Eye (tissue), 1 donor: ENCODE results near the gene SRC.

Experiments
- DNase-seq: peaks from one replicate; pipeline ENCODE4 v3.0.0-alpha.2; 2015

The SRC gene

DNA sequence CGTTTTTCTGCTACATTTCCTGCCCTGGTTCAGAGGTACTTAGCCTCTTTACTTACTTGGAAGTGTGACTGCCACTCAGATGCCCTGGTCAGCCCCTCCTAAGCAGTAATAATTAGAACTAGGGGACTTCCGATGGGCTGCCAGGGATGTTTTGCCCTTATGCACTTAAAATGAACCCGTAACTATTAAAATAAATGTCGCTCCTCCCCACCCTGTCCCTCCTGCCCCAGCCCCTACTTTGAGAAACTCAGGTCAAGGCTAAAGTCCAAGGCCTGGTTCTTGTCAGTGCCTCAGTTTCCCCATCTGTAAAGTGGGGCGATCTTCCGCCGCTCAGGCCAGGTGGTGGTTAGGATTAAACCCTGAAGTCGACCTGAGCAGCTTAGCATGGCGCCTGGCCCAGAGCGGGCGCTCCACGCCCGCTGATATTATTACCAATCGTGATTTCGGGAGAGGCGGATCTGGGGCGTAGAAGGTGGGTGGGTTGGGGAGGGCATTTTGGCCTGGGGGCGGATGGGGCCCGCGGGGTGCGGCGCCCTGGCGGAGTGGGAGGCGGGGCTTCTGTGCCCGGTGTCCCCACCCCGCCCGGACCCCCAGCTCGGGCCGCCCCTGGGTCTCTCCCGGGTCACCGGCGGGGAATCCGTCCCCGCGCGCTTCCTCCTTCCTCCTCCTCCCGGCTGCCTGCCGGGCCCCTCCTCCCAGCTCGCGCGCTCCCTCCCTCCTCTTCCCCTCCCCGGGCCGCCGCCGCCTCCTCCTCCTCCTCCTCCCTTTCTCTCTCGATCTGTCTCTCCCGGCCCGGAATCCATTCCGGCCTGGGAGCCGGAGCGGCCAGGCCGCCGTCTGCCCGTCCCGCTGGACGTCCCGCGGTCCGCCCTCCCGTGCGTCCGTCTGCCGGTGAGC lies at the start of gene SRC:
TSS of gene SRC (plus strand) at position 802 of the 897 bp plus-strand sequence. CDS start 38,014 bp downstream, outside the sequence.
- DNase-seq, result peak; percentile 86

DNA sequence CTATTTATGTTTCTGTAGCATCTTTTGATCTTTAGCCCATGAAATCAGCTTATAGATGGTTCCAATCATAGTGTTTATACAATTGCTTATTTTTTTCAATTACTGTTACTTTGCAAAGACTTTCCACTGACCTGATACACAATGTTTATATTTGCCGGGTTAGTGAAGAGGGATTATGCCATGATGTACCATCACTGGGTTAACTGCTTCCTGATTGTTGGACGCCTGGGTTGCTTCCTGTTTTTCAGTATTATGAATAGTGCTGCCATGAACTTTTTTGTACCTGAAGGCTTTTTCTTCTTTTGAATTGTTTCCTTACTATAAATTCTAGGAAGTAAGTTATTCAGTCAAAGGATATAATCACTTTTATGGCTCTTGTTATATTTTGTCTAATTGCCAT lies 49.6 kb upstream of the SRC start:
- no peak for DNase-seq

DNA sequence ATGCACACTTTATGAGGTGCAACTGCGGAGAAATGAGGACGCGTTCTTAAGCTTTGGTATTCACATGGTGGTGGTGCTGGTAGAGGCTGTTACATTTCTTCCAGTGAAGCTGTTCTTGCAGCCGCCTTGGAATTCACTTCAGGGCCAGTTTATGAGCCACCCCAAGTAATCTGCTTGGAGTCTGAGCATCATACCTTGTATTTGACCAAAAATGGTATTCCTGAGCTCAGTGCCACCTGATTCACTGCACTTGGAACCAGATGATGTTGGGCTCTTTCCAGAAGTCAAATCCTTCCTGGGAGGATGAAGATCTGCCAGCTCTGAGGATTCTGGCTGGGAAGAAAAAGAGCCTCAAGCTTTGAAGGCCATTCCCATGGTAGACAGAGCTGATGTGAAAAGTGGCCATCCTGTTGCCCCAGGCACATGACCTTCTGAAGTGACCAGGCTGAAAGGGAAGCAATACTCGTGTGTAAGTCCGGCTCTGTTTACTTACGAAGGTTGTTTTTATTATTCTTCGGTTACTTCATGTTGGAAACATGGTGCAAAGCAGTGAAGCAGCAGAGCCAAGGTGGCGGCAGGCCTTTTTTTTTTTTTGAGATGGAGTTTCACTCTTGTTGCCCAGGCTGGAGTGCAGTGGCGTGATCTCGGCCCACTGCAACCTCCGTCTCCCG lies 48.7 kb upstream of the SRC start:
- no peak for DNase-seq

DNA sequence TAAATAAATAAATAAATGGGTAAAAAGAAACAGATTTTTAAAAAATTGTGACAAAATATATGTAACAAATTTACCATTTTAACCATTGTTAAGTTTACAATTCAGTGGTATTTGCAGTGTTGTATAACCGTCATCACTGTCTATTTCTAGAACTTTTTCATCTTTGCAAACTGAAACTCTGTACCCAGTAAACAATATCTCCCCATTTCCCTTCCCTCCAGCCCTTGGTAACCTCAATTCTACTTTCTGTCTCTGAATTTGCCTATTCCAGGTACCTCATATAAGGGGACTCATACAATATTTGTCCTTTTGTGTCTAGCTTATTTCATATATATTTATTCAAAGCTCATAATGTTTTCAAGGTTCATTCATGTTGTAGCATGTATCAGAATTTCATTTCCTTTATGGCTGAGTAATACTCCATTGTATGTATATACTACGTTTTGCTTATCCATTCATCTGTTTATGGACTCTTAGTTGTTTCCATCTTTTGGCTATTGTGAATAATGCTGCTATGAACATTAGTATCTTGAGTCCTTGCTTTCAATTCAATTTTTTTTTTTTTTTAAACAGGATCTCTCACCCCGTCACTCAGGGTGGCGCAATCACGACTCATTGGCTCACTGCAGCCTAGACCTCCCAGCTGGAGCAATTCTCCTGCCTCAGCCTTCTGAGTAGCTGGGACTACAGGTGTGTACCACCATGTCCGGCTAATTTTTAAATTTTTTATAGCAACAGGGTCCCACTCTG lies 47.6 kb upstream of the SRC start:
- DNase-seq, result no peak

DNA sequence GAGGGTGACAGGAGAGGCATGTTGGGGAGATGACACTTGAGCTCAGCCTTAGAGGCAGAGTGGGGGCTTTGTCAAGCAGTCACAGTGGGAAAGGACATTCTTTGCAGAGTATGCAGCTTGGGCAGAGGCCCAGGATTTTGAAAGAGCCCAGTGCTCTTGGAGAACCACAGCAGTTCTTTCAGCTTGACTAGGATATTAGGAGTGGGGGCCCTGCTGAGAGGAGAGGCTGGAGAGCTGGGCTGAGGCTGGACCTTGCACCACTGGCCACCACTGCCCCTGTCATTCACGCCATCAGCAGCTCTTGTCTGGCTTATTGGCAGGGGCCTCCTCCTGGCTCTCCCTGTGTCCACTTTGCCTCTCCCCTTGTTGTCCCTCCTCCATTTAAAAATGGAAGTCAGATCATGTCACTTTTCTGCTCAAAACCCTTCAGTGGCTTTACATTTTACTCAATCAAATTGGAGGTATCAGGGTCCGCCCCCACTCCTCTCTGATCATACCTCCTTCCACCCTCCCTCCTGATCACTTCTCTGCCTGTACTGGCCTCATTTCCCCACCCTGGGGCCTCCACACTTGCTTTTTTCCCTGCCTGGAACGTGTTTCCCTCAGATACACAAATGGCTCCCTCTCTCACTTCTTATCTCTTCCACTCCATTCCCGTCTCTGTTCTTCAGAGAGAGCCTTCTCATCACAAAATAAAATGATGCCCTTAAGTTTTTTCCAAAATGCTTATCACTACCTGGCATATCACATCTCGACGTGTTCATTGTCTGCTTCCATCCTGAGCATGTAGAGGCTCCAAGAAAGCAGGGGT lies 46.0 kb upstream of the SRC start:
- DNase-seq, result no peak

DNA sequence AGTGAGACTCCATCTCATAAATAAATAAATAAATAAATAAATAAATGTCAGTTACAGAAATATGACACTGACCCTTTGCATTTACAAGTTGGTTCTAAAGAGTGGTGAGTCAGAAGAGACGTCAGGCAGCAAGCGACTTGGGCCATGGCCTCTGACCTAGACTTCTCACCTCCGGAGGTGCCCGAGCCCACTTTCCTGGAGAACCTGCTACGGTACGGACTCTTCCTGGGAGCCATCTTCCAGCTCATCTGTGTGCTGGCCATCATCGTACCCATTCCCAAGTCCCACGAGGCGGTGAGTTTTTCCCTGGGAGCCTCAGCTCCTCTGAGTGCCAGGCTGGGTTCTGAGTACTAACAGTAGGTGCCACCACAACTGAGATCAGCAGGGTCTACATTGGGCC lies 44.8 kb upstream of the SRC start:
- no peak for DNase-seq

DNA sequence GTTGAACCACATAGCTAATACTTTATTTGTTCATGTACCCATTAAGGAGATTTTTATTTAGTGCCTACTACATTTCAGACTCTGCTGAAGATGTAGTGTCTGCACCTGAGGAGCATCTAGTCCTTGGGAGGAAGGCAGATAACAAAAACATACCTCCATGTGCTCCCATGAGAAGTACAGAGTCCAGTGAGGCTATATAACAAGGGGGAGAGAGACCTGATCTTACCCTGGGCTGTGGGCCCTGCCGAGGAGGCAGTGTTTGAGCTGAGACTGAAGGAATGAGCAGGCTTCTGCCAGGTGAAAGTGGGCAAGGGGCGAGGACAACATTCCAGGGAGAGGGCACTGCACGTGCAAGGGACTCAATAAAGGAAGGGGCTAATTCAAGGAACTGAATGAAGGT lies 44.4 kb upstream of the SRC start:
- DNase-seq, result no peak

DNA sequence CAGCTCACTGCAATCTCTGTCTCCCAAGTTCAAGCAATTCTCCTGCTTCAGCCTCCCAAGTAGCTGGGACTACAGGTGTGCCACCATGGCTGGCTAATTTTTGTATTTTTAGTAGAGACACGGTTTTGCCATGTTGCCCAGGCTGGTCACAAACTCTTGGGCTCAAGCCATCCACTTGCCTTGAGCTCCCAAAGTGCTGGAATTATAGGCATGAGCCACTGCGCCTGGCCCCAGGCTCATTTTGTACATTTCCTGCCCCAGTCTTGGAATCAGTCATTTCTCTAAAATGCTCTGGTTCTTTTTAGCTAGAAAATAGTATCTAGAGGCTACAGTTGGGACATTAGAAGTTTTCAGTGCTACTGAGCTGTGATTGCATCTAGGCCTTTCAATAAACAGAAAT lies 43.0 kb upstream of the SRC start:
- no peak for DNase-seq

DNA sequence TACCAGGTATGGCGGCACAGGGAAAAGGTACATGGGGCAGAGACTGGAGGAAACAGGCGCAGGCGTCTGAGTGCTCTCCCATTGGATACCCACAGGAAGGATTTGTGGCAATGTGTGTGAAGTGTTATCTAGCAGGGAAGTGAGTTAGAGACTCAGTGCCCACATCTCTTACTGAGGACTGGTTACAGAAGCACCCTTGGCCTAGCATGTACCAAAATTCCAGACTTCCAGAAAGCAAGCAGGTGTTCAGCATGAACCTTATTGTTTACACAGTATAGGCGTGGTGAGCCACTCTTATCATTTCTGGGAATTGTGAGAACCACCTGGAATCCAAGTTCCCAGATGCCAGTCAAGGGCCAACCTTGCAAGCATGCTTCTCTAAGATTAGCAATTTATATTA lies 42.3 kb upstream of the SRC start:
- no peak for DNase-seq

DNA sequence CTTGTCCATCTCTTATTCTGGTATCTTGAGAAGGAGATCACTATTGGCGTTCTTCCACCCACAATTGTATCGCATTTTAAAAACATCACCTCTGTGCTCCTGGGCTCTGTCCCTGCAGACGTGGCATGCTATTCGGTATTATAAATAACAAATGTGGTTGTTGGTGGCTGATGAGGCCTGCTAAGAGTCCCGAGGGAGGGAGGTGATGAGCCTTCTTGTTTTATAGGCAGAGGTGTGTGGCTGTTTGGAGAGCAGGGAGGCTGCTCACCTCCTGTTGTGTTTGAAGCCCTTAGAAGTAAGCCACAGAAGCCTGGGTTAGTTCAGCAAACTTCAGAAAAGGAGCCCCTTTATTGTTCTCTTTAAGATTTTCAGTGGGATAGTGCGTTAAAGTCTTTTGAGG lies 40.9 kb upstream of the SRC start:
- no peak for DNase-seq

DNA sequence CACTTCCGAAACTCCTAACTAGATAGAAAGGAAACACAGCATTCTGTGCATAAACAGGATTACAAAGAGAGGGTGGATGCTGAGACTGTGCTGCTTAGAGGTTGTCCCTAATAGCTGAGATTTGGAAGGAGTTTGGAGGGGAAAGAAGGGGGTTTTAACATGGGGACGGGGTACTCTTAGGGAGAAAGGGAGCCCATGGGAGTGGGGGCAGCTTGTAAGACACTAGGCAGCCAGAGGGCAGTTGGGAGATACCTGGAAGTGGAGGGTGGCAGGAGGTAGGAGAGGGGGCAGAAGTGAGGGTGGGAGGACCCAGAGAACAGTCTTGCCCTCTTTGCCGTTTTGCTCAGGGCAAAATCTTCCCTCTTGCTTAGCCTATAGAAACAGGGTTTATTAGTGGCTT lies 40.1 kb upstream of the SRC start:
- no peak for DNase-seq

DNA sequence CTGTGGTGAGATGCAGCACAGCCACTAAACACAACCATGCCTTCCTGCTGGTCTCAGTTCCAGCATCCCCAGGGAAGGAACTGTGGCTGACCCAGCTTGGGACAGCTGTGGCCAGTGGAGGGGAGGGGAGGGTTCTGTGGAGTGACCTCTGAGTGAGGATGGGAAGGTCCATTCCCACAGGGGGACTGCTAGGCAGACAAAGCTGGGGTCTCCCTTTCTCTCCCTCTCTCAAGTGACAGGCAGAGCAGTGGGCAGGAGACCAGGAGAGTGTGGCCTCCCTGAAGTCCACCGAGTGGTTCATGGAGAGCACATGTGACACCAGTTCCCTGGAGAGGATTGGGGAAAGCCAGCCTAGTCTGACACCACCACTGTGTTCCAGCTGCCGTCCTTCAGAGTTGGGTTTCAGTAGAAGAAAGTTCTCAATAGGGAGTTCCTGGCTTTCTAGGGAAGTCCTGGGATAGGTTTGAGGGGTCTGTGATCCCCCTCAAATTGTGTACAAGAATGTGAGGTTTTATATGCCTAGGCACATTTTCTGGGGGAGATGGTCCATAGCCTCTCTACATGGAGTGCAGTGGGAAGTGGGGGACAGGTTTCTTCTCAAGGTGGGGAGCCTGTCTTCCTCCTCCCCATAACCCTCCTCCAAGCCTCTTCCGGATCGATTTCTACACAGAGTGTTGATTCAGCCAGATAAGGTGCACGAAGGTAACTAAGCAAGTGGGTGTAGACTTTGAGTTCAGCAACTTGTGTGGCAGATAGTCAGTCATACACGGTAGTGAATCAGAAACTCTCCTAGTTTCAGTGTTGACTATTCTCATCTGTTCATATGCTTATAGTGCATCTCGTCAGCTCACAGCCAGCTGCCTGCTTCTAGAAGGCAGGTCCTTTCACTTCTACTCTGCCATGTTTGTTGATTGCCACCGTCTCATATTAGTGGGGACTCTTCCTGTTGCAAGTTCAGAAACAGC lies 37.6 kb upstream of the SRC start:
- no peak for DNase-seq

DNA sequence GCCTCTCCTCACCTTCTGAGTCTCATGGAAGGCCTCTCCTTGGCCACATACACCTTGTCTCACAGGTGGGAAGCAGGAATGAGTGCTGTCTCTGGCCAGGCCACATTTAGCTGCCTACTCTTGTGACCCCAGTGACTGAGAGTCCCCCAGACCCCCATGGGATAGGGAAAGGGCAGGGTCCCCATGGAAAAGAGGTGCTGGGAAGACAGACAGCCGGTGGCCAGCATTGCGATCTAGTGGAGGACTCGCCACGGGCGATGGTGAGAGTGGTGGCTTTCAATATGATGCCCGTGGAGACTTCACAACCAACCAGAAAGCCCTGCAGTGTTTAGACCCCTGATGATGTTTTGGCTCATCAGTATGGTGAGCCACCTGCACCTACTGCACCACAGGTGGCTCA lies 36.6 kb upstream of the SRC start:
- DNase-seq, result no peak

DNA sequence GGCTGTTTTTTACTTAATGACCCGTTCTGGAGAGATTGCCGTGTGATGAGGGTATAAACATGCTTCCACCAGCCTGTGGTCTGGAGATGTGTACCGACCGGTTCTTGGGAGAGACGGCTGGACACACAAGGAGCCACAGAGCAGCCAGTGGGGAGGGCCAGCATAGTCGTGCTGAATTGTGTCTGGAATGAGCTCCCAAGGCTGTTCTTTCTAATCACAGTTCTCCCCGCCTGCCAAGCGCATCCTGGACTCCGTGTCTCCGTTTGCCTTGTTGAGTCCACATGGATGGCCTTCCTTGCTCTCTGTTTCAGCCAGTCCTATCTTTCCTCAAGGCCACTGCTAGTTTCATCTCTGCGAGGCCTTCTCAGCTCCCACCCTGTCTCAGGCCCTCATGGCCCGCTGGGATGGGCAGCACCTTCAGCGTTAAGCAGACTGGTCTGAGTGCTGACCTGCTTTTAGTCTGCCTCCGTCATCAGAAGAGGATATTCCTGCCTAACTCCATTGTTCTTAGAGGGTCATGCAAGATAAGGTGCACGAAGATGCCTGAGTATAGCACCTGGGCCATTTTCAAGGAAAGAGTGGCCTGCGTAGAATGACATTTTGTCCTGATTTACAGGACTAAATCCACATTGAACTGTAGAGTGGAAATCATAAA lies 35.9 kb upstream of the SRC start:
- DNase-seq, result peak; percentile 38

DNA sequence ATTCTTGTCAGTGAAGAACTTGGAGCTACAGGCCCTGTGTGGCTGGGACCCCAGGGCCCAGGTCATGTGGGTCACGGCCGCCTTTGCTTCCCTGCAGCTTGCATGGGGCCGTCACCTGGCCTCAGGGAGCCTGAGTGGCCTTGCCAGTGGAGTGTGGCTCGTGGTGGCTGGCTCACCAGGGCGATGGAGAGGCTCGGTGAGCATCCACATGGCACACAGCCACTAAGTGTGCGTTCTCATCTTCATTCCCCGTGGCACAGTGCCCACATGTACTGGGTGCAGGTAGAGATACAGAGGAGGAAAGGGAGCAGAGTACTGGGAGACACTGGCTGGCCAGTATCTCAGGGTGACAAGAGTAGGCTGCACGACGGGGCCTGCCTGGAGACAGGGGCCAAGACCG lies 35.0 kb upstream of the SRC start:
- no peak for DNase-seq

DNA sequence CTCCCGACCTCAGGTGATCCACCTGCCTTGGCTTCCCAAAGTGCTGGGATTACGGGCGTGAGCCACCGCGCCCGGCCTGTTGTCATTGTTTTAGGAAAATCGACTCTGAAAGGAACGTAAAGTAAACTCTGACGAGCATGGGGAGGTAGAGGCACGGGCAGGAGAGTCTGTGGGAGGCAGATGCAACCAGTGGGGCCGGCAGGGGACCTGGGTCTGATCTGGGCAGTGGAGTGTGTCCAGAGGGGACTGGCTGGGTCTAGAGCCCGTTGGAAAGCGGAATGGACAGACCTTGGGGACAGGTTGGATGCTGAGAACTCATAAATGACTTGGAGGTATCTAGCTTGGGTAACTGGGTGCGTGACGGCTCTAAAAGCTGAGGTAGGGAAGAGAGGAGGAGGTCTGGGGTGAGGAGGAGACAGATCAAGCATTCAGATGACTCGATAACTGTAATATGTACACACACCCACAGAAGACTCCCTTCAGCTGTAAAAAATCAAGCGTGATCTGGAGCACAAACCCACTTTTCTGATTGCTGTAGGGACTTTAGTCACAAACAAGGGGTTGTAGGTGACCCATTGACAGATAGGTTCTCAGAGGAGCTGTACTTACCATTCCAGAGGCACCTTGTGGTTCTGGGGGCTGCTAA lies 34.1 kb upstream of the SRC start:
- DNase-seq, result no peak

DNA sequence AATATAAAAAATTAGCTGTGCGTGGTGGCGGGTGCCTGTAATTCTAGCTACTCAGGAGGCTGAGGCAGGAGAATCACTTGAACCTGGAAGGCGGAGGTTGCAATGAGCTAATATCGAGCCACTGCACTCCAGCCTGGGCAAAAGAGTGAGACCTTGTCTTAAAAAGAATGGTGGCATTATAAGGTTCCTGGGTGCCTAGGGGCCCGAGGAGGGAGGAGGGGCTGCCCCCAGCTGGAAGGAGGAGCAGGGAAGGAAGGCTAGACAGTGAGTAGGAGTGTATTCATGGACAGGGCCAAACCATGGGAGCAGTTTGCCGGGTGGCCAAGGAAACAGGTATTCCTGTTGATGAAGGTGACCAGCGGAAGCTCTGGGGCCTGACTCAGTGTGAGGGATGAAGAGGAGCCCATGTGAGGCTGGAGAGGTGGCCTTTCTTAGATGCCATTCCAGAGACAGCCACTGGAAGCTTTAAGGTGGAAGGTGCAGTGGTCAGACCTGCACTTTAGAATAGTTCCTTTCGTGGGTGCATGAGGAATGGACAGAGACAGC lies 32.3 kb upstream of the SRC start:
- no peak for DNase-seq

DNA sequence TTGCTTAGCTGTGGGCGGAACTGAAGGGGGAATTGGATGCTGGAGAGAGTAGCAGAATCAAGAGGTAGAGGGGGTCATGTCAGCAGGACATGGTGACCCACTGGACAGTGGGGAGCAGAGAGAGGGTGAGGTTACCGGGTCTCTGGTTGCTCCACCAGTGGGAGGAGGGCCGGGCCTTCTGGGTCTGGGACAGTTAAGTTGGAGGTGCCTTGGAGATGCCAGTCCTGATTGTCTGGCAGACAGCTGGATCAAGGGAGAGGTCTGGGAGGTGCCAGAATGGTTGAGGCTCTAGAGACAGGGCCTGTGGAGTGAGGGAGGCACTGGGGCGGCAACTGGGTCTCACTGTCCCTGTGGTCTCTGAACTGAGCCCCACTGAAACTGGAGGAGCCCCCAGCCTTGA lies 31.8 kb upstream of the SRC start:
- DNase-seq, result no peak

DNA sequence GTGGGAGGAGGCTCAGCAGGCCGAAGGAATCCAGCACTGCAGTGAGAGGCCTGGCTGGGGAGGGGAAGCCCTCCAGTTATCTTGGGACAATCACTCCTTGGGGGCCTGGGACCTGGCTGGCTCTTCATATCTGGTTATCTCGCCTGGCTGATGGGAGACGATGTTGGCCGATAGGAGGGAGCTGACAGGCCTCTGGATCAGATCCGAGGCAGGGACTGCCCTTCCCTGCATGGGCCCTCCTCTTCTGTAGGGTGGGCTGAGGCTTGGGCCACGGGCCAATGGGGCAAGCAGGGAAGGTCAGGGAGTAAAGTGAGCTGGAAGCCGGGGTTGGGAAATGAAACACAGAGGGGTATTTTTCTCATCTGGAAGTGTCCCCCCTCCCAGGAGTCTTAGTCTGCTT lies 31.3 kb upstream of the SRC start:
- no peak for DNase-seq

DNA sequence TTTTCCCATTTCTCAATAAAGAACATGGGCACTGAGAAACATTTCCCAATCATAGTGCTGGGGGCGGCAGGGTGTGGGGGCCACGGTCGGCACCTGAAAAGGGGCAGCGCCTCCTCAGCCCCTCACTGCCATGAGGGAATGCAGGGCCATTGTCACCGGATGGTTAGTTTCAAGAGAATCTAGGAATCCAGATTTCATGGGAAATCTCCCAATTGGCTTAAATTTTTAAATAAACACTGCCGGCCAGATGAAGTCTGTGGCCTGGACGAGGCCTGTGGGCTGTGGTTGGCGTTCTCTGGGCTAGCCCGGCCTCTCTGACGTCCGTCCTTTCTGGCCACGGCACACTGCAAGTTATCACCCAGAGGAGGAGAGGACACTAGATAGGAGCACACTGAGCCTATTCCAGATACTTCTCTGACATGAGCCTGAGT lies 30.9 kb upstream of the SRC start:
- no peak for DNase-seq
